ENCODE results near the gene RTN4. TPM values are rescaled to one million over a fixed set of nuclear protein-coding genes. Genes with fewer than 3 reads are reported as not detected.
"Not testable (repeated sequence)": the region's sequence is repeated elsewhere in the genome, so short reads cannot be mapped to it uniquely, and the experiment has no call there.

Gene RTN4
- total RNA-seq, 4 donors from 2014 or later: 183 to 259 (median 244) TPM

- Histone ChIP-seq H3K27me3 (no peaks in the 10 kb centered on the region), H3K36me3 (no peaks in the 10 kb centered on the region), H3K27ac (no peak overlapping the region), H3K9me3 (no peaks in the 10 kb centered on the region), H3K4me1 (no peaks in the 10 kb centered on the region), H3K4me3 (no peak overlapping the region)
- intact Hi-C loops (cut with DNase I; ENCODE audit: low total_unique reads): no loop called here
- DNase-seq: no peak
- ATAC-seq: no peak
- in situ Hi-C loops (cut with MboI; ENCODE audit: low sequenced_read_pairs in 4 of 4): no loop called here
- no peak for TF ChIP-seq CTCF (IDR thresholded peaks at IDR 0.05 in 4 of 5, conservative IDR thresholded peaks at IDR 0.05 in 1 of 5)
- no peak for TF ChIP-seq POLR2A (IDR thresholded peaks at IDR 0.05)
Measured at GRCh38 chr2:55076721-55077120, 26.5 kb upstream of the RTN4 start.

- ATAC-seq; intact Hi-C loops (cut with DNase I; ENCODE audit: low total_unique reads); H3K27ac ChIP-seq; H3K4me1 ChIP-seq; H3K27me3 ChIP-seq; H3K36me3 ChIP-seq; H3K4me3 ChIP-seq; H3K9me3 ChIP-seq; DNase-seq; in situ Hi-C loops (cut with MboI; ENCODE audit: low sequenced_read_pairs in 4 of 4): not testable (repeated sequence)
Measured at GRCh38 chr2:55076019-55076418, 25.8 kb upstream of the RTN4 start.

- Histone ChIP-seq H3K4me1 (no peaks in the 10 kb centered on the region), H3K36me3 (no peaks in the 10 kb centered on the region), H3K27ac (no peak overlapping the region), H3K9me3 (no peaks in the 10 kb centered on the region), H3K4me3 (no peak overlapping the region), H3K27me3 (no peaks in the 10 kb centered on the region)
- intact Hi-C loops (cut with DNase I; ENCODE audit: low total_unique reads) (no loop called here), in situ Hi-C loops (cut with MboI; ENCODE audit: low sequenced_read_pairs in 4 of 4) (no loop called here)
- TF ChIP-seq CTCF (IDR thresholded peaks at IDR 0.05 in 4 of 5, conservative IDR thresholded peaks at IDR 0.05 in 1 of 5) (no peak), POLR2A (IDR thresholded peaks at IDR 0.05) (no peak)
- DNase-seq (no peak), ATAC-seq (no peak)
Measured at GRCh38 chr2:55073000-55073983, 23.0 kb upstream of the RTN4 start.

- Histone ChIP-seq H3K27ac (no peak overlapping the region), H3K36me3 (no peaks in the 10 kb centered on the region), H3K9me3 (no peaks in the 10 kb centered on the region), H3K4me1 (peaks cover 0 to 8% of the 10 kb centered on the region in 2 donors), H3K4me3 (no peak overlapping the region), H3K27me3 (no peaks in the 10 kb centered on the region)
- DNase-seq (no peak), ATAC-seq (no peak)
- in situ Hi-C loops (cut with MboI; ENCODE audit: low sequenced_read_pairs in 4 of 4) (no loop called here), intact Hi-C loops (cut with DNase I; ENCODE audit: low total_unique reads) (no loop called here)
- TF ChIP-seq POLR2A (IDR thresholded peaks at IDR 0.05) (no peak), CTCF (IDR thresholded peaks at IDR 0.05 in 4 of 5, conservative IDR thresholded peaks at IDR 0.05 in 1 of 5) (no peak)
Measured at GRCh38 chr2:55063713-55064323, 13.6 kb upstream of the RTN4 start.

- H3K4me3 ChIP-seq: no peak overlapping the region
- no peaks in the 10 kb centered on the region for H3K27me3 ChIP-seq
- peaks cover 0 to 8% of the 10 kb centered on the region in 2 donors for H3K4me1 ChIP-seq
- ATAC-seq (no peak), DNase-seq (no peak)
- no peaks in the 10 kb centered on the region for H3K9me3 ChIP-seq
- intact Hi-C loops (cut with DNase I; ENCODE audit: low total_unique reads) (no loop called here), in situ Hi-C loops (cut with MboI; ENCODE audit: low sequenced_read_pairs in 4 of 4) (no loop called here)
- TF ChIP-seq POLR2A (IDR thresholded peaks at IDR 0.05) (no peak), CTCF (IDR thresholded peaks at IDR 0.05 in 4 of 5, conservative IDR thresholded peaks at IDR 0.05 in 1 of 5) (no peak)
- no peaks in the 10 kb centered on the region for H3K36me3 ChIP-seq
- no peak overlapping the region for H3K27ac ChIP-seq
Measured at GRCh38 chr2:55063226-55063625, 13.0 kb upstream of the RTN4 start.

Measured in gastrocnemius medialis (tissue), 4 donors.